Tibial artery (tissue), 4 donors: ENCODE results near the gene BAHCC1.

Experiments
- DNase-seq, 2 donors: peaks; one replicate each; pipeline ENCODE4 v3.0.0-alpha.2; 2019
- H3K27ac ChIP-seq, 2 donors: fragments of 200-600 bp; sonication (generic) in 1 of 2; 1 replicate in 1 of 2; 2 replicates in 1 of 2; pipeline ENCODE4 v1.5.1; 2018 to 2019; ENCODE audit warnings: mild to moderate bottlenecking in 1 of 2
- H3K27me3 ChIP-seq, 2 donors: fragments of 200-600 bp; sonication (generic) in 1 of 2; one replicate each; pipeline versions ENCODE4 v1.5.1 to v1.6.0; 2016 to 2019
- H3K36me3 ChIP-seq, 3 donors: fragments of 200-600 bp; sonication (generic) in 2 of 3; one replicate each; pipeline ENCODE4 v1.5.1; 2016 to 2019; ENCODE audit warnings: mild to moderate bottlenecking in 2 of 3
- H3K4me1 ChIP-seq, 4 donors: fragments of 200-600 bp; sonication (generic) in 2 of 4; 1 replicate in 3 of 4; 2 replicates in 1 of 4; pipeline ENCODE4 v1.5.1; 2016 to 2019
- H3K4me3 ChIP-seq, 2 donors: fragments of 200-600 bp; sonication (generic) in 1 of 2; 1 replicate in 1 of 2; 2 replicates in 1 of 2; pipeline ENCODE4 v1.5.1; 2018 to 2019; ENCODE audit warnings: mild to moderate bottlenecking in 2 of 2
- H3K9me3 ChIP-seq, 3 donors: fragments of 200-600 bp; sonication (generic) in 1 of 3; one replicate each; pipeline ENCODE4 v1.5.1; 2016 to 2019
- CTCF ChIP-seq, 2 experiments: fragments of 200-600 bp in 1 of 2; fragments of 450-650 bp in 1 of 2; IDR thresholded peaks; one replicate each; pipeline ENCODE4 v1.5.1; 2017 to 2019; ENCODE audit warnings: antibody characterized with exemption in 2 of 2, mild to moderate bottlenecking in 1 of 2, moderate library complexity in 1 of 2
- intact Hi-C: fragments of 100-400 bp; cut with DNase I; formaldehyde crosslinking; loops from one replicate; pipeline ENCODE4 v1.15.0; 2023; ENCODE audit warnings: low total_unique reads

BAHCC1 gene

GRCh38 chr17:81456798-81457197 is 61.5 kb downstream of the BAHCC1 start:
- Histone ChIP-seq H3K36me3 (peaks cover 9 to 72% (median 70%) of the 10 kb centered on the region in 3 donors), H3K27ac (no peak overlapping the region), H3K4me1 (no peaks in the 10 kb centered on the region), H3K27me3 (no peaks in the 10 kb centered on the region), H3K9me3 (no peaks in the 10 kb centered on the region), H3K4me3 (no peak overlapping the region)
- TF ChIP-seq CTCF (IDR thresholded peaks at IDR 0.05), result no peak
- intact Hi-C loops, result no loop called here
- no peak for DNase-seq

GRCh38 chr17:81457401-81457800 is 62.1 kb downstream of the BAHCC1 start:
- intact Hi-C loops, result no loop called here
- H3K27ac ChIP-seq, result no peak overlapping the region
- TF ChIP-seq CTCF (IDR thresholded peaks at IDR 0.05), result no peak
- no peak overlapping the region for H3K4me3 ChIP-seq
- H3K36me3 ChIP-seq, result peaks cover 9 to 72% (median 69%) of the 10 kb centered on the region in 3 donors
- H3K27me3 ChIP-seq, result no peaks in the 10 kb centered on the region
- H3K9me3 ChIP-seq, result no peaks in the 10 kb centered on the region
- DNase-seq, result no peak
- H3K4me1 ChIP-seq, result no peaks in the 10 kb centered on the region

DNA sequence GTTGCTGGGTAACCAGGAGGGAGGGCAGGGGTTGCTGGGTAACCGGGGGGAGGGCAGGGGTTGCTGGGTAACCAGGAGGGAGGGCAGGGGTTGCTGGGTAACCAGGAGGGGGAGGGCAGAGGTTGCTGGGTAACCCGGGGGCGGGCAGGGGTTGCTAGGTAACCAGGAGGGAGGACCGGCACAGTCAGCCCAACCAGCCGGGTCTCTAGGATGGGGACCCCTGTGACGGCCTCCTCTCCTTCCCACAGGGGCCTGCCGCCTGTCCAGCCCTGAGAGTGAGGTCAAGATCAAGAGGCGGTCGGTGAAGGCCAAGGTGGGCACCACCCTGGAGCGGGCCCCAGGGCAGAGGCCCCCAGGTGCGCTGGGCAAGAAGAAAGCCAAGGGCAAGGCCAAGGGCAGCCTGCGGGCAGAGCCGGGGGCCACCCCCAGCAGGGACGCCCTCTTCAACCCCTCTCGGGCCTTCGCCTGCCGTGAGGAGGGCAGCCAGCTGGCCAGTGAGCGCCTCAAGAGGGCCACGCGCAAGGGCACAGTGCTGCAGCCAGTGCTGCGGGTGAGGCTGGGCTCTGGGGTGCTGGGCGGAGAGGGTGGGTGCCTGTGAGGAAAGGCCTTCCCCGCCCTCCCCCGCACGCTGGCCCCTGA is 62.8 kb downstream of the BAHCC1 start:
- H3K9me3 ChIP-seq, result no peaks in the 10 kb centered on the region
- H3K4me3 ChIP-seq, result no peak overlapping the region
- no peaks in the 10 kb centered on the region for H3K4me1 ChIP-seq
- no peak for TF ChIP-seq CTCF (IDR thresholded peaks at IDR 0.05)
- DNase-seq, result no peak
- H3K27ac ChIP-seq, result no peak overlapping the region
- intact Hi-C loops, result no loop called here
- H3K27me3 ChIP-seq, result no peaks in the 10 kb centered on the region
- peaks cover 9 to 72% (median 69%) of the 10 kb centered on the region in 3 donors for H3K36me3 ChIP-seq

GRCh38 chr17:81458628-81459027 is 63.4 kb downstream of the BAHCC1 start:
- Histone ChIP-seq H3K27me3 (no peaks in the 10 kb centered on the region), H3K27ac (no peak overlapping the region), H3K9me3 (no peaks in the 10 kb centered on the region), H3K4me3 (no peak overlapping the region), H3K4me1 (no peaks in the 10 kb centered on the region), H3K36me3 (peaks cover 9 to 73% (median 69%) of the 10 kb centered on the region in 3 donors)
- no peak for TF ChIP-seq CTCF (IDR thresholded peaks at IDR 0.05)
- DNase-seq, result no peak
- intact Hi-C loops, result no loop called here

- Histone ChIP-seq H3K27ac (no peak overlapping the region), H3K36me3 (peaks cover 9 to 79% (median 70%) of the 10 kb centered on the region in 3 donors), H3K4me1 (no peaks in the 10 kb centered on the region), H3K27me3 (no peaks in the 10 kb centered on the region), H3K4me3 (no peak overlapping the region), H3K9me3 (no peaks in the 10 kb centered on the region)
- no peak for TF ChIP-seq CTCF (IDR thresholded peaks at IDR 0.05)
- intact Hi-C loops, result no loop called here
- DNase-seq, result no peak
Measured at GRCh38 chr17:81459224-81459623, 64.0 kb downstream of the BAHCC1 start.

DNA sequence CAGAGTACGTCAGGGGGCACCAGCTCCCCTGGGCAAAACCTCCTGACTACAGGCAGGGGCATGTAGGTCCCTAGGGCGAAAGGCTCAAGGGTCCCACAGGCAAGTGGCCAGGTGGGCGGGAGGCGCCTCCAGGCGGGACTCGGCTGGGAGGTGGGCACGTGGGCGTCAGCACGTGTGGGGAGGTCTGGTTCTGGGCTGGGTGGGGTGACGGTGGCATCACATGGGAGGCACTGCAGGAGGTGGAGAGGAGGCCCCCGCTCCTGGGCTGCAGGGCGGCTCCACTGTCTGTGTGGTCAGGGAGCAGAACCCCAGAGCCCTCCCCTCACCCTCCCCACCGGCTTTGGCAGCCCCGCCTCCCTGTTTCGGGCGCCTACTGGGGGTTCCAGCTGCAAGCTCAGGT is 64.6 kb downstream of the BAHCC1 start:
- no peak overlapping the region for H3K27ac ChIP-seq
- intact Hi-C loops, result no loop called here
- H3K4me1 ChIP-seq, result no peaks in the 10 kb centered on the region
- H3K9me3 ChIP-seq, result no peaks in the 10 kb centered on the region
- no peak for TF ChIP-seq CTCF (IDR thresholded peaks at IDR 0.05)
- no peak for DNase-seq
- H3K4me3 ChIP-seq, result no peak overlapping the region
- H3K27me3 ChIP-seq, result no peaks in the 10 kb centered on the region
- peaks cover 9 to 78% (median 70%) of the 10 kb centered on the region in 3 donors for H3K36me3 ChIP-seq
